Measurements from ENCODE around the gene VWDE.
"Not testable (repeated sequence)": the region's sequence is repeated elsewhere in the genome, so short reads cannot be mapped to it uniquely, and the experiment has no call there.

The VWDE gene

DNA sequence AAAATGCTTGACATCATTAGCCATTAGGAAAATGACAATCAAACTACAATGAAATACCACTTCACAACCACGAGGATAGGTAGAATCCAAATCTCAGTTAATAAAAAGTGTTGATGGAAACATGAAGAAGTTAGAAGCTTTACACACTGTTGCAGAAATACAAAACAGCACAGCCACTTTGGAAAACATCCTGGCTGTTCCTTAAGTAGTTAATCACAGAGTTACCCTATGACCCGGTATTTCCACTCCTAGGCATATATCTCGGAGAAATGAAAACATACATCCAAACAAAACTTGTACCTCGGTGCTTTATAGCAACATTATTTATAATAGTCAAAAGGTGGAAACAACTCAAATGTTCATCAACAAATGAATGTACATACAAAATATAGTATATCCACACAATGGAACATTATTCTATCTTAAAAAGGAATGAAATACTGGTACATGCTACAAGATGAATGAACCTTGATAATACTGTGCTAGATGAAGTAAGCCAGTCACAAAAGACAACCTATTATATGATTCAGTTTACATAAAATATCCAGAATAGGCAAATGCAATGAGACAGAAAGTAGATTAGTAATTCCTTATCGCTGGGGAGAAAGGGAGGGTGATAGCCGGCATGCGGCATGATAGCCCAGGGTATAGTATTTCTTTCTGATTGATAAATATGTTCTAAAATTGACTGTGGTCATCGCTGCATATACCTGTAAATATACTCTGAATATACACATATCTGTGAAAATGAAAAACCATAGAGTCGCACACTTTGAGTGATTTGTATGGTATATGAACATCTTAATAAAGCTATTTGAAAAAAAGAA lies 1.9 kb downstream of the VWDE start:
- no peak for DNase-seq (ENCODE audit: low spot score)

DNA sequence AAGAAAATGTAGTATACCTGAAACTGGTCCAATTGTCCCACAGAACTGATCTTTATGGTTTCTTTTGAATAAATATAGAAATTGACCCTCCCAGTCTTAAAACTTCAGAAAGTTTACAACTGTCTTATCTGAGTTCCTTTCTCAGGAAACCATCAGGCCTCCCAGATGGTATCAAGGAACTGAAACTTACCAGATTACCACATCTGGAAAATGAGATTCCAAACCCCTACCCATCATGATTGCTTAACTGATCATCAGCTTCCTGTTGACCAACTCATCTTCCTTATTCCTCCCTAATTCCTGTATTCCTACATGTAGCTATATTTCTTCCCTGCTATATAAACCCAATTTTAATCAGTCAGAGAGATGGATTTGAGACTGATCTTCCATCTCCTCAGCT lies 5.5 kb downstream of the VWDE start:
- no peak for DNase-seq (ENCODE audit: low spot score)

DNA sequence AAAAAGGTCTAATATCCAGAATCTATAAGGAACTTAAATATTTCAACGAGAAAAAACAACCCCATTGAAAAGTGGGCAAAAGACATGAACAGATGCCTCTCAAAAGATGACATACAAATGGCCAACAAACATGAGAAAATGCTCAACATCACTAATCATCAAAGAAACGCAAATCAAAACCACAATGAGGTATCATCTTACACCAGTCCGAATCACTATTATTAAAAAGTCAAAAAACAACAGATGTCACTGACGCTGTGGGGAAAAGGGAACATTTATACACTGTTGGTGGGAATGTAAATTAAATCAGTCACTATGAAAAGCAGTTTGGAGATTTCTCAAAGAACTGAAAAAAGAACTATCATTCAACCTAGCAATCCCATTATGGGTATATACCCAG lies 6.0 kb downstream of the VWDE start:
- no peak for DNase-seq (ENCODE audit: low spot score)

DNA sequence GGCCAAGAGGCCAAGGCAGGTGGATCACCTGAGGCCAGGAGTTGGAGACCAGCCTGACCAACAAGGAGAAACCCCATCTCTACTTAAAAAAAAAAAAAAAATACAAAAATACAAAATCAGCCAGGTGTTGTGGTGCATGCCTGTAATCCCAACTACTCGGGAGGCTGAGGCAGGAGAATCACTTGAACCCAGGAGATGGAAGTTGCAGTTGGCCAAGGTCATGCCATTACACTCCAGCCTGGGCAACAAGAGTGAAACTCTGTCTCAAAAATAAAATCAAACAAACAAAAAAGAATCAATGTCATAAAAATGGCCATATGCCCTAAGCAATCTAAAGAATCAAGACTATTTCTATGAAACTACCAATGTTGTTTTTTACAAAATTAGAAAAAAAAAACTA lies 7.0 kb downstream of the VWDE start:
- not testable (repeated sequence) for DNase-seq (ENCODE audit: low spot score)

DNA sequence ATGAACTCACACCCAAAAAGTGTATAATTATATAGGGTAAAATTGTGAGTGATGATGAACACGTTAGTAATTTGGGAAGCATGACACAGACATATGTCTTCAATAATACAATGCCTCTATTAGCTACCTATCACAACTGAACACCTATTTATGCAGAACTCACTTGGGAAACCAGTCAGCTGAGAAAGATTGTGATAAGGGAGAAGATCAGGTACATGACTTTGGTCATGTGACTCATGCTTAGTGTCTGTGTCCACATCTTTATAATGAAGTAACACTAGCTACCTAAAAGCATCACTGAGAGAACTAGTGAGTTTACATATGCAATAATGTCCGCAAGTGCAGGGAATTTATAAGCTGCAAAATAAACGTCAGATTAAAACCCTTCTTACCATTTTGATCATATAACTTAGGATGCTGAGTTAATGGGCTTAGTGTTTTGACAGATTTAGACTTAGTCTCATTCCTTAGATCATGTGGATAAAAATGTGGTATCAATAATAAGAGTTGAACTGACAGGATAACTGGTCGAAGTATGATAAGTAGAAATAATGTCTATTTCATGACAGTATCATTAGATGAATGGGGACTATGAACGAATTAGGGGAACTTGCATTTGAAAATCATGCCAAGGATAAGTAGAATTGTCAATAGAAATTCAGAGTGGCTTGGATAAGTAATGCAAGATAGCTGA lies 11.6 kb downstream of the VWDE start:
- no peak for DNase-seq (ENCODE audit: low spot score)

DNA sequence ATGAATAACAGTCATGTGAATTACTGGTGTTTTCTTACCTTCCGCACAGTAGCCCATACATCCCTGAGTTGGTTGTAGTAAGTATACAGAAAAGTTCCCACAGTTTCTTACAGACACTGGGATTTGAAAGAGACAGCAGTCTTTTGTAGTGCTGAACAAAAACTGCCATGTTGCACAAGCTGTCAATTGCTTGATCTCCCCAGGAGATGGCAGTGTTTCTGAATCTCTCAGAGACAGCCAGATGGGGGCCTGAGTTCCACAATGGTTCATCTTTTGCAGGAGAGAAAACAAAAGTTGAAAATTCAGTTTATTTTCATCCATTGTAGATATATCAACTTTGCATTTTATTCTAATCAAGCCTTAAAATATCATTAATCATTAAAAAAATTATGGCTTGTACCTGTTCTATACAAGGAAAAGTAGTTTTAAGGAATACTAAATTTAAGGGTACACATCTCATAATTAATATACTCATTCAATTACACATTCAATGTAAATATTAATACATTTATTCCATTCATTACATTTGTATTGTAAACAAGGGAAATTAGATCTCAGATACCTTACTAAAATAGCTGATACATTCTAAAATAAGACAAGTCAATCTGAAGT lies 14.5 kb downstream of the VWDE start:
- DNase-seq (ENCODE audit: low spot score) = no peak

DNA sequence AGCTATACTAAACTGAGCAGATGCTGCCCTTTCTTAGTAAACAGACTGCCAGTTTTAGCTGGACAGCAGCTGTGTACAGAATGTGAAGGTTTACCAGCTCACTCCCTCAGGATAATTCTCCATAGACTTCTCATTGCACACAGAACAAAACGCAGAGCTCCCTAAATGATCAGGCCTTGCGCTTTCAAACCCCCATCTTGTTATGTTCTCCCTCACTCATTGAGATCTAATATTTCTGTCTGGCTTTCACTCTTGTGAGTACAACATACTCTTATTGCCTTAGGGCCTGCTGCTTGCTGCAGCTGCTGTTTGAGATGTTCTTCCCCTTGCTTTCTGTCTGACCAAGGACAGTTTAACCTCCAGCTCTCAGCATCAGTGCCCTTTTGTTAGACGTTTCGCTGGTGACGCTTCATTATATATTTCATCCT lies 17.3 kb downstream of the VWDE start:
- no peak for DNase-seq (ENCODE audit: low spot score)

DNA sequence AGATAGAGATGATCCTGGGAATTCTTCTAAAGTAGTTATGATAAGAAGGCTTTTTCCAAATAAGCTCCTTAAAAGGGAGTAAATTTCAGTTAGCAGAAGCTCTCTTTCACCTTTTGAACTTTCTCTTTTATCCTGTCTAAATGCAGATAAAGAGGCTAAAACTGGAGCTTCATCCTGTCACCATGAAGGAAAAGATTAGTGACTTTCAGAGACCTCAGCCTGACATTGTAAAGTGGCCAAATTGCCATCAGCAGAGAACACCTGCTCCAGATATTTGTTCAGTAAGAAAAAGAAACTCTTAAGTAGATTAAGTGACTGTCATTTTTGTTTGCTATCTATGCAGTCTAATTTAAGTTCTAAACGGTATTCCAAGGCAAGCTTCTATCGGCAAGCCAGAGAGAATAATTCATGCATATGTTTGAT lies 18.3 kb downstream of the VWDE start:
- no peak for DNase-seq (ENCODE audit: low spot score)

DNA sequence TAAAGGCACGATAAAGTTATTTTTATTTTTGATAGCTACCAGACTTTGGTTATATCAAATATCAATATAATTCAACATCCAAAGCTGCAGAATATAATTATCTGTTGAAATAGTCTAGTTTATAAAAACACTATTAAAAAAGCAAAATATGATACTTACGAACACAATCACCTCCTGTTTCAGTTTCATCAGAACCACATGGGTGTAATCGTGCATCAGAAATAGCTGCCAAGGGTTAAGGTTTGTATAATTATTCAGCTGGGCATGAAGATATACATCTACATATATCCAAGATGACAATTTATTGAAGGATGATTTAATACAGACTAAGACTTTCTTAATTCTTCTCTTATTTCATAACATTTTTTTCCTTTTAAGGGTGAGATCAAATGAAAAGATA lies 20.3 kb downstream of the VWDE start:
- DNase-seq (ENCODE audit: low spot score) = no peak

DNA sequence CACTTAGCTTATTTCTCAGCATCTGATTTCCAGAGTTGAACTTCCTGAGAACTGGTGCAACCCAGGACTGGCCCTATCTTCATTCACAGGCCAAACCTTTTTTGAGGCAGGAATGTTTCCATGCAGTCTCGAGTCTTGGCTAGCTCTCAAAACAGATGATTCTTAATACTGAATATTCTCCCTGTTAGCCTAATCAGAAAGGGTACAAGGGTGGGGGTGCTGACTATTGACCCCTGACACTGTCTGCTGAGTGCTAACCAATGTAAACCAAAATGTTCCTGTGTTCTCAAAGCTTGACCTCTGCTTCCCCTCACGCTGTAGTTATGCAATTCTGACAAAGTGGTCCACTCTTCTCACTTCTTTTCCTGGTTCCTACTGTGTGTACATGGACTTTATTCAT lies 25.3 kb downstream of the VWDE start:
- DNase-seq (ENCODE audit: low spot score) = no peak

DNA sequence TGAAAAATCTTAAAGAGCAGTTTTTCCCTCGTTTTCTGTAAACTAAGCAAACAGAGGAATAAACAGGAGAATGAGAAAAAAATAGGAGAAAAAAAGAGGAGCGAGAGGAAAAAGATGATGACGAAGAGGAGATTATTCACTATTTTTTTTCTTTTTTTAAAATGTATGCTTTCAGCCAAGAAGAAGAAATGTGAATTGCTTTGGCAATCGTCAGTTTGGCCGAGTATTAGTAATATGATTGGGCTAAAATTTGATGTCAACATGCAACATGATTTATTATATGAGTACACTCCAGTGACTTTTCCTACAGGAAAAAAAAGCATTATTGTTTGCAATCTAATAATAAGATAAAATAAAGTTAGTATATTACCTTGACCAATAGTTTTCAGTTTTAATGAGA lies 26.3 kb downstream of the VWDE start:
- no peak for DNase-seq (ENCODE audit: low spot score)

DNA sequence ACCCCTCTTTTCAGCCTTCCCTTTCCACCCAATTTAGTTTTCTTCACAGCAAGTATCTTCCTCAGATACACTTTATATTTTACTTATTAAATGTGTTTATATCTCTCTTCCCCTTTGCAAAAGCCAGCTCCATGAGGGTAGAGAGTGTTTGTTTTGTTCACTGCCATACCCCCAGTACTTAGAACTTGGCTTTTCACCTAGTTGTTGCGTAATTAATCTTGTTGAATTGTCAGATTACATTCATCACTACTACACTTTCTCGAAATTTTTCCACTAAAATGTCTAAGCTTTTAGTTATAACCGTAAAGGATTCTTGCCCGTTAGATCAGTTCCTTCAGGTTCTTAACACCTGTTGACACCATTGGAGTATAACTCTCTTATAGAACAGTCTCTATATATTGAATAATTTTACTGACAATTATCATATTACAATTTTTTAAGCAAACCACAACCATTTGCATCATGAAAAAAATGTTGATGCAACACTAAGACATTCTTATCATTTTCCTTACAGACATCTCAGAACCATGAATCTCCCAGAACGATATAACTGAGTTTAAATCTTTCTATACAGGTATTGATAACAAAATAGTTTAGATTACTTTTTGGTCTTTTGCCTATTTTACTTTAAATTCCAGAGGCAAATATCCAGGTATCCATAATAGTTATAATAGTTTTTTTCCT lies 29.9 kb downstream of the VWDE start:
- no peak for DNase-seq (ENCODE audit: low spot score)

DNA sequence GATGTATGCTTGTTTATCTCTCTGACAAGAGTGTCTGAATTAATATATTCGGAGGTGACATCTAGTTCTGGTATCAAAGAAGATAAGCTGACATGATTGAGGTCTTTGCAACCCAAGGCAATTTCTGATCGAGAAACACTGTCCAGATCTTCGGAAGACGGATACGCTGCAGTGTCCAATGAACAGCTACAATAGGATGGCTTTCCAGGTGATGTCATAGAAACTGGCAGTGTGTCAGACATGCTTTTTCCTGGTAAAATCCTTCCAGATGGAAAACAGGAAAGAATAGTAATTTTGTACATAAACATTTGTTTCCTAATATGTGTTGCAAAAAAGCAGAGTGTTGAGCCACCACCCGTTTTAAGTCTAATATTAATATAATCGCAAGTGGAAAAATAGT lies 33.4 kb downstream of the VWDE start:
- DNase-seq (ENCODE audit: low spot score) = peak; percentile 64

DNA sequence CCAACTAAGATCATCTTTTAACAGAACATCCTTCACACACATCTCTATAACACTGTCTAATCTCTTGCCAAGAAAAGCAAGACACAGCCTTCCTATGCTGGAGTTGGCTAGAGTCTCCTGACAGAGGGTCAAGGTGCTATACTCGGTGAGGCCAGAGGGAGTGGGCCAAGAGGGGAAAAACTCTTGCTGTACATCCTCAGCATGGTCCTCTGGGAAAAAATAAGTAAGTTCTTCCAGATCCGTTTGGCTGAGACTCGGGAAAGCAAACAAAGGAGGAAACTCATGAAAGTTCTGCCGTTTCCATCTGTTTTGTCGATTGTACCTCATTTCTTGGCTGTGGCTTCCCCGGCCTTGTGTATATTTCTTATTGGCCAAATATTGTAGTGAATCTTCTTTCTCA lies 33.9 kb downstream of the VWDE start:
- DNase-seq (ENCODE audit: low spot score) = peak; percentile 67

DNA sequence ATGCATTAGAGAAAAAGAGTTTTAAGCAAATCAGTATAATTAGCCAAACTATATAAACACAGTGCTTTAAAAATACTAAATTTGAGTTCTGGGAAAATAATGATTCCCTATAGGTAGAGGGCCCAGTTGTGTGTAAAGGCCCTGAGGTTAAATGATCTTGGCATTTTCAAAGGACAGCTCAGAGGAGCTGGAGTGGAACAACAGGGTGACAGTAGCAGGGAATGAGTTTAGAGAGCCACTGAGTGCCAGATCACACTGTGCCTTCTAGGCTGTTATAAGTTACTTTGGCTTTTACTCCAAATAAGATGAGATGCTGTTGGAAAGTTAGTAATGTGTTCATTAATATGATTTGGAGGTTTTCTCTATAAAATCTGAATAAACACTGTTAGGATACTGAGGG lies 34.6 kb downstream of the VWDE start:
- DNase-seq (ENCODE audit: low spot score) = no peak

DNA sequence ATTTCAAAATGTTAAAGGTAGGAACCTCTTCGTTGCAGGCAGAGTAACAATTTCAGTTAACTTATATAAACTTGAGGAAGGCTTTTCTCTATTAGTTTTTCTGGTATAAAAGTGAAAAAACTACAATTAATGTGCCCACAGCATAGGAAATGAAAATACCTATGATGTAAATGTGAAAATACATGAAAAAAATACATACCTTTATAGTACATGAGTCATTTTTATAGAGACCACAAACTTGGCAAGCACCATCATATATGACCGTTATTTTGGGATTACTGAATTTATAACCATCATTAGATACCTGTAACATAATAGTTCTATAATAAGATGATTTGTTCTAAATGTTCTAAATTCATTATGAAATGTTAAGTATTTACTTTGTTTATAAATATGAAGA lies 42.7 kb downstream of the VWDE start:
- DNase-seq (ENCODE audit: low spot score) = no peak

DNA sequence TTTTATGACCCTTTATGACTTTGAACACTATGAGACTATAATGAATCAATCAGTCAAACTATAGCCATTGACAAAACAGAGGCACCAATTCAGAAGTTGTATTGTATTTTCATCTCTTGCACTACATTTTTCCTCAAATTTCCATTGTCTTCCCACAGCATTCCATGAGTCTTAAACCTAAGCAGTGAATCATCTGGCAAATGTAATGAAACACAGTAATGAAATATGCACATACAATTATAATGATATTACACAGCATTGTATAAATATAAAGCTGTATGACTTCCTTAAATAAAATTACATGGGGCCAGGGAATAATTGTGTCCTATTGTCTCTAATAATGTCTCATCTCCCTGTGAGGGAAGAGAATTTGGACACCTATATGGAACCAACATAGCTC lies 45.0 kb downstream of the VWDE start:
- no peak for DNase-seq (ENCODE audit: low spot score)

DNA sequence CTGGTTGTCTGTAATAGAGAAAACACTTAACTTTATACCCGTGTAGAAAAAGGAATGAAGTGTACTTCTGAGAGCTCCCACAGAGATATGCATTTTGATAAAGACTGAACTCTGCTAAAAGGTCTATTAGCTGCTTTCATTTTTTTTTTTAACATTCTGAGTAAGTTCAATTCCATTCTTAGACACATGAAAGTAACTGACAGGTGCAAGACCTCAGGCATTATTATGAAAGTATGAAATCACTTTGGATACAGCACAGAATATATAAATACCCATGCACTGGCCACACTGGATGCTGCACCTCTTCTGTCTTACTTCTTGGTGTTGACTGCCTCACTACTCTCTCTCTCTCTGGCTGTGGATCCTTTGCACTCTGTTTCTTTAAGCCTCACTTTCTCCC lies 46.2 kb downstream of the VWDE start:
- DNase-seq (ENCODE audit: low spot score) = no peak

DNA sequence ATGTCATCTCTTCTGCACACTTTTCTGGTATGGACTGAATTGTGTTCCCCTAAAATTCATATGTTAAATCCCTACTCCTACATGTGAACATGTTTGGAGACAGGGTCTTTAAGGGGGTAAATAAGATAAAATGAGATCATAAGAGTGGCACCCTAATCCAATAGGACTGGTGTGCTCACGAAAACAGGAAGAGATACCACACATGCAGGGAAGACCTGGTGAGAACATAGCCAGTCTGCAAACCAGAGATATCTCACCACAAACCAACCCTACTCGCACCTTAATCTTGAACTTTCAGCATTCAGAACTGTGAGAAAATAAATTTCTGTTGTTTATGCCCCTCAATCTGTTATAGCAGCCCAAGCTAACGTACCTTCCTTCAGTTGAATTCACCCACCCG lies 51.8 kb downstream of the VWDE start:
- DNase-seq (ENCODE audit: low spot score) = no peak

DNA sequence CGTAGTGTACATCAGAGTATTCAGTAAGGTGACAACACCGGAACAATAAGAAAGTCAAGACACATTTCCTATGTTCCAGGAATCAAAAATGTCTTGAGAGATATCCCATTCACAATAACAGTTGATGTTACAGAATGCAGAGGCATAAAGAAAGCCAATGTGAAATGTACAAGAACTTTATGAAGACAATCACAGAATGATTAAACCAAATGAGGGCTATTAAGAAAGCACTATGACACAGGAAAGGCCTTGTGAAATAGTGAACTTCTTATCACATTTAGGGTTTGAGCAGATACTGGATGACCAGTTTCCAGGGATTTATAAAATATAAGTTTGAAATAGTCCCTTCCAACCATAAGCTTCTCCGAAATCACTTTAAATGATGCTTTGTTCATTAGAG lies 52.7 kb downstream of the VWDE start:
- DNase-seq (ENCODE audit: low spot score) = no peak

DNA sequence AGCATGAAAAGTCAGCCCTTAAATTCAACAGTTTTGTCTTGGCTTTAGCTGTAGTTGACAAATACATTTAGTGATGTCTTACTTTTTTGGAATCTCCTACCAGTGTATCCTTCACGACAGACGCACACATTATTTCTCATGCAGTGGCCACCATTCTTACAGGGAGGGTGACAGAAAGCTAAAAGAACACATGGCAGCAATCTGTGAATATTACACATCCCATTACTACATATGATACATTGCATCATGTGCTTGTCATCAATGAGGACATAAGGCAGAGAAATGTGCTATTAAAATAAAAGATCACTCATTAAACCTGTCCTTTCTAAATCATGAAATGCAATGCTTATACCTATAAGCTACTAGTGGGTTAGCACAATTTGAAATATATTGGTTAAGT lies 66.6 kb downstream of the VWDE start:
- DNase-seq (ENCODE audit: low spot score) = no peak

DNA sequence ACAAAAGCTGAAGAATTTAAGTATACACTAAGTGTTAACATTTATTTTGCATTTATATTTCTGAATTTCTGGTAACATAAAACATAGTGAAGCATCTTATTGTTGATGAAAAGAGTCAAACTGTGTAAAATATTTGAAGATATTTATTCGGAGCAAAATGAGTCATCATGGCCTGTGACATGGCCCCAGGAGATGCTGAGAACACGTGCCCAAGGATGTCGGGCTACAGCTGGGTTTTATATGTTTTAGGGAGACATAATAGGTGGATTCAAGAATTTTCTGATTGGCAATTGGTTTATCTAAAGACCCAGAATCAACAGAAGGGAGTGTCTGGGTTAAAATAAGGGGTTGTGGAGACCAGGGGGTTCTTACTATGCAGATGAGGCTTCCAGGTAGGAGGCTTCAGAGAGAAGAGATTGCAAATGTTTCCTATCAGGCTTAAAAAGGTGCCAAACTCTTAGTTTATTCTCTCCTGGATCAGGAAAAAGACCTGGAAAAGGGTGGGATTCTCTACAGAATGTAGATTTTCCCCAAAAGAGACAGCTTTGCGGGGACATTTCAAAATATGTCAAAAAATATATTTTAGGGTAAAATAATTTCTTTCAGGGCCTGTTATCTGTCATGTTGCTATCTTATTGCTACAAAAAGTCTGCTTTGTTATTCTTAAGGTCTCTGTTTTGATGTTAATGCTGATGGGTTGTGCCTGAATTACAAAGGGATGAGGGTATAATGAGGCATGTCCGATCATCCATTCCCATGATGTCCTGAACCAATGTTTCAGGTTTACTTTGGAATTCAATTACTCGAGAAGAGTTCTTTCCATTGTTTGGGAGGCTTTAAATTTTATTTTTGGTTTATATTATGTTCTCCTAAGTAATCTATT lies 74.5 kb downstream of the VWDE start:
- no peak for DNase-seq (ENCODE audit: low spot score)

Data from left forelimb (tissue), 1 donor.